Skin epidermis (tissue), 12 donors: ENCODE measurements around the gene TEKT1.
"Not testable (repeated sequence)": the region's sequence is repeated elsewhere in the genome, so short reads cannot be mapped to it uniquely, and the experiment has no call there.

Source experiments
- H3K27ac ChIP-seq, 21 experiments: fragments of 200-600 bp; sonication (generic) in 11 of 21; one replicate each; pipeline ENCODE4 v1.5.0; 2020; ENCODE audit warnings: mild to moderate bottlenecking in 3 of 21, inconsistent platforms in 2 of 21, moderate library complexity in 2 of 21
- H3K4me3 ChIP-seq, 7 experiments: fragments of 200-600 bp; sonication (generic) in 2 of 7; one replicate each; pipeline ENCODE4 v1.5.0; 2020; ENCODE audit warnings: inconsistent platforms in 2 of 7, mild to moderate bottlenecking in 2 of 7, moderate library complexity in 1 of 7

TEKT1 gene

DNA sequence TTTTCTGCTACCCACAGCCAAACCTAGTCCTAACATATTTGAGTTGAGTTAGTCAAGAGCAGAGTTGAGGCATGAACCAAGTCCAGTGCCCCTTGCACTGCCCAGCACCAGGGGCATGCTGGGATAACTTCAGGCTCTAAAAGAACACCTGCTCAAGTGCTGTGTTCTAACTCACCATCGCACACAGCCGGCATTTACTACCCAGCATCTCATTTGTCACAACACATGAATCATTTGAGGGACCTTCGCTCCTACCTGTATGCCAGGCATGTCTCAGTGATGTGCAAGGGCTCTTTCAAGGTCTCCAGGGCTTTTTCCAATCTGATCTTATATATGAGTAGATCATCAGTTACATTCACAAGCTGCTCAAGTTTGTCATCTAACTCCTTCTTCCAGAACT is 12.6 kb downstream of the TEKT1 start:
- no peak overlapping the region for H3K4me3 ChIP-seq
- no peak overlapping the region for H3K27ac ChIP-seq

DNA sequence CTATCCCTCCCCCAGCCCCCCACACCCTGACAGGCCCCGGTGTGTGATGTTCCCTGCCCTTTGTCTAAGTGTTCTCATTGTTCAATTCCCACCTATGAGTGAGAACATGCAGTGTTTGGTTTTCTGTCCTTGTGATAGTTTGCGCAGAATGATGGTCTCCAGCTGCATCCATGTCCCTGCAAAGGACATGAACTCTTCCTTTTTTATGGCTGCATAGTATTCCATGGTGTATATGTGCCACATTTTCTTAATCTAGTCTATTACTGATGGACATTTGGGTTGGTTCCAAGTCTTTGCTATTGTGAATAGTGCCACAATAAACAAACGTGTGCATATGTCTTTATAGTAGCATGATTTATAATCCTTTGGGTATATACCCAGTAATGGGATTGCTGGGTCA is 15.2 kb downstream of the TEKT1 start:
- H3K4me3 ChIP-seq = not testable (repeated sequence)

DNA sequence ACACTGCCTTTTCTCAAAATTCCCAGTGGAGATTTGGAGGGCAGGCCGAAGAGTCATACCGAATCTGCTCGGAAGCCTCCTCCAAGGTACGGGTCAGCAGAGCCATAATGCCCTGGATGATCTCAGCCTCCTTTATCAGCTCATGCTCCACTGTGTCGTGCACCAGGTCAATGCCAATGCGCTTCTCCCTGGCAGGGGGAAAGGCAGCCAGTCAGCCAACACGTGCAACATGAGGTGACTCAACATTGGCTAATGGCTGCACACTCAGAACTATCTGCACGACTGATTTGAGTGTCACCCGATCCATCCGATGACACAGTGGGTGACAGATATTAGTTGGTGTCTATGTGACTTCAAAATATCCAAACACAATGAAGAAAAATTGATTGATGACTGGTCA is 15.8 kb downstream of the TEKT1 start:
- Histone ChIP-seq H3K27ac (no peak overlapping the region), H3K4me3 (no peak overlapping the region)

More for the DNA sequence above, 15.2 kb downstream of the TEKT1 start:
- not testable (repeated sequence) for H3K27ac ChIP-seq

DNA sequence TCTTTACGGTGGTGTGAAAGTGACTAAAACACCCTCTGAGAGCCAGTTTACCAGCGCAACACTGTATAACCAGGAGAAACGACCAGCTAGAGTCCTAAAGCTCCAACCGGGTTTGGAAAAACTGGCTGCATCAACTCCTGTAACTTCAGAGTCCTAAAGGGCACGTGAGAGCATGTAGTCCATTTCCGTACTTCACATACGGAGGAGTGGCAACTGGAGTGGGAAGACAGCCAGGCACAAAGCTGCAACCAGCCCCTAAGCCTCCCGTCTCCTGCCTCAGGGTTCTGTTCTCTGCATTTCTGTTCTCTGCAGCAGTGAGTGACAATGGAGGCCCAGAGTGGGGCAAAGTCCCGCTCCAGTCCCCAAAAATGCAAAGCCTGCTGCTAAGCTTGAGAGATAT is 19.2 kb downstream of the TEKT1 start:
- no peak overlapping the region for H3K27ac ChIP-seq
- no peak overlapping the region for H3K4me3 ChIP-seq

DNA sequence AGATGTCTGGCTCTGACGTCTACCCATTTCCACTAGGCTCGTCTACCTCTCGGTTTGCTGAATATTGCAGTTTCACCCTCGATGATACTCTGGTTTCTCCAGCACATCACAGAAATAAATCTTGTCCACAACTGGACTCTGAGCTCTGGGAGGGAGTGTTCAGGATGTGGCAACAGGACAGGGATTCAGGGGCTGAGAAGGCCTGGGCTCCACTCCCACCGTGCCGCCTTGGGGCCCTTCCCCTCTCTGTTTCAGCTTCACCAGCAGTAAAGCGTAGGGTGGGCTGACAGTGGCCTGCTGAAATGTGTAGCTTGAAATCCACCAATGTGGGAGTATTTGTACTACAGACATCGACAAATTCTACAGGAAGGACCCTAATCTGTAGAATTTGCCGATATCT is 20.0 kb downstream of the TEKT1 start:
- no peak overlapping the region for H3K4me3 ChIP-seq
- no peak overlapping the region for H3K27ac ChIP-seq

DNA sequence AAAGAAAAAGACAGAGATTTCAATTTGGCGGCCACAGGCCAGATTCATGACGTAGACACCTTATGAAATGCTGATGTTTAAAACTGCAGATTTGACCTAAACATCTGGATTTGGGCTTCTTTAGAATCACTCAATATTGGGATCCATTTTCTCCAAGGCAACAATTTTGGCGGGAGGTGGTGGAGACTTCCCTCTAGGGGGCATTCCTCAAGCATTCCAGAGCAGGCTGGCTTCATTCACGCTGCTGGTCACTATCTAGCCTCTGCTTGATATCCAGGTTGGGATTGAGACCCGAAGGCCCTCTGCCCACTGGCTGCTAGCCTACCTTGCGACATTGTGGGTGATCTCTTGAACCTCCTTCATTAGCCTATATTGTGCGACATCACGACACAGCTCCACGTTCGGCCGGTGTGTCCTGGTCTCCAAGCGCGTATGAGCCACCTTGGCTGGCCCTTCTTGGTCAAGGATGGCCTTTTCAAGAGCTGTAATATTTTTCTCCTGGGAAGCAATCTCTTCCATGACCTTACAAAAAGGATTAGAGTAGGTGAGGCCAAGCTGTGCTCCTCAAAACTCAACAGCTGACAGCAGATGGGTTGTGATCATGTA is 31.0 kb downstream of the TEKT1 start:
- no peak overlapping the region for H3K27ac ChIP-seq

DNA sequence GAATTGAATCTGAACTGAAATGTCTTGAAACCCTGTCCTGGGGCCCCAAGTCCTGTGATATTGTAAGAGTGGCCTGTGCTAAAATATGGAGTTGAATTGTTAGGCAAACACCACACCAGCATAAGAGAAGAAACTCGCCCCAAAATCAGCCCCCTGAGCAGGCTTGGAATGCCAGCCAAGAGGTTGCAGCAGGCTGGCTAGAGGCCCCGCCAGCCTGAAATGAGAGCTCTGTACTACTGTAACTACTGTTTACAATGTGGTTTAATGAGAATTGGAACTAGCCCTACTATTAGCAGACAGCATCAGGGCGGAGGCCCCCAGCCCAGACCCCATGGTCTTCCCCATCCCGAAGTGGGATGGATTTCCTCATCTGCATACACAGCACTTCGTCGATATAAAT is 31.8 kb downstream of the TEKT1 start:
- Histone ChIP-seq H3K4me3 (no peak overlapping the region), H3K27ac (no peak overlapping the region)

More for the DNA sequence above, 31.0 kb downstream of the TEKT1 start:
- H3K4me3 ChIP-seq = no peak overlapping the region

DNA sequence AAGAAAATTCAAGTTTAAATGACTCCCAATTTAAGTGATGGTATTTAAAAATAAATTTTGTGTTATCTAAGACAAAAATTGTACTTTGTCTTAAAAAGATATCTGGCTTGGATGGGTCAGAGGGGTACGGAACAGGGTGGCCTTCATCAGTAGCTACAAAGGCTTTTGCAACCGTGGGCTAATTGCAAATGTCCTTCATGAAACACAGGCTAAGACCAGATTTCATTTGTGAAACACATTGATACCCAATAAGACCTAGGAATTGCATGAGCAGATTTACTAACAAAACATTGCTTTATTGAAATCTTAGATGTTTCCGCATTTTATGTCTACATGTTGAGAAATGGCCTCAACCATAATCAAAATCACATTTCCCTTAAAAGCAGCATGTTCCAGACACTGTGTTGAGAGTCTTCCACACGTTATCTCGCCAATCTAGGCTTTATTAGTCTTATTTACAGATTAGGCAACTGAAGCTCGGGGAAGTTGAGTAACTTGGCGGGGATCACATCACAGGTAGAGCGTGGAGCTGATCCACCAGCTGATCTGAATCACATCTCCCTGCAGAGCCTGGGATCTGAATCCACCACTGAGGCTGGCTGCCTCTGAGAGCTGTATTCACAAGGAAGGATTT is 33.7 kb downstream of the TEKT1 start:
- Histone ChIP-seq H3K4me3 (no peak overlapping the region), H3K27ac (peak overlapping the region in 1 of 21 experiments; percentile 26)

DNA sequence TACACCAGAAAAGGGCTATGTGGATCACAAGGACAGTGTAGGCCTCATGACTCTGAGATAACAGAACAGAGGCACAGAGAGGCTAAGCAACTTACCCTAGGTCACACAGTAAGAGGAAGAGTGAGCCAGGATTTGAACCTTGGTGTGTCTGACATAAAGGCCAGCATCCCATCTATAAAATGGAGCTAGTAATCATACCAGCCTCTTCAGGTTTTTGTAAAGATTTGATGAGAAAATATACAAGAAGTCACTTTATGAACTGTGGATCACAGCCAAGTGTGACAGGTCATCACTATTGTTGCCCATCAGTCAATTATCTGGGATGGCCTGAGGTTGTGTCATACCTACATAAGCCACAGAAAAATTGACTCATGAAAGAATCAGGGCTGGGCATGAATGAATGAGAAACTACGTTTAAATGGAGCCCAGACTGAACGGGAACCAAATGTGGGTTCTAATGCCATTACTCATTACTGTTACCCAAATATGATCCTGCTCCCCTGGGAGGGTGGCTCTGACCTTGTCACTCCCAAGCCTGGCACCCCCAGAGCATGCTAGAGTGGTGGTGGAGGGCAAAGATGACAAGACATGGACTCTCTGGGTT is 34.5 kb downstream of the TEKT1 start:
- H3K4me3 ChIP-seq = no peak overlapping the region
- peak overlapping the region in 1 of 21 experiments; percentile 26 for H3K27ac ChIP-seq

DNA sequence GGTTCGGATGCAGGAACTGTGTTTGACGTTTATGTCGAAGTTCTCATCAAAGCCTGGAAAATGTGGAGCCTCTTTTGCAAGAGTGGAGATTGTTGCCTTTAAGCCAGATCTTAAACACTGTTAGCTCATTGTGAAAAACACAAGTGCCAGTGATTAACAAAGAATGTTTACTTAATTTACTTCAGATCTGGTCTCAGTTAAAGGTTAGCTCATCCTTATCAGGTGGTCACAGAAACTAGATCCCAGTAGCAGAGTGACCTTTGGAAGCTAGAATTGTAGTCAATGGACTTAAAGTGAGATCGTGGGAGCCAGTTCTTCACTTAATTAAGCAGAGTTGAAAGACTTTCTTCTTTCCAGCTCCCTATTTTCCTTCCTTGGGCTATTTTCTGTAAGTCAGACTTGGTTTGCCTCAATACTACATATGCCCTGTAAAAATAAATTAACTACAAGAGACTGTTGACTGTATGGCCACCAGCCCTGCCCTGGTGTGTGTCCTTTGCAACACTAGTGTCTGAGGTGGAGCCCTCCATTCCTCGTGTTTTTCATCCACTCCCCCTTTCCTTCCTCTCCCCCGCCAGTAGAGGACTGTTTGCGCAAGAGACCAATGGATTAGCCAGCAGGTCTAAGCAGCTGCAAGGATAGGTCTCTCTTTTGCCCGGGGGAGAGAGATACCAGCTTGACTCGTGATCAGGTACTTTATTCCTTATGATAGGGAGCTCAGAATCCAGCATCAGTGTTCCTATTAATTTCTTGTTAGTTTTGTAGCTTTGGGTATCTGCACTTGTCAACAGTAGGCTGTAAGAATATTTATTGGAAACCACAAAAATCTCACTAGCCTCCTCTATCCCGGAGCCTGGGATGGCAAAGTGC is 35.3 kb downstream of the TEKT1 start:
- Histone ChIP-seq H3K27ac (no peak overlapping the region), H3K4me3 (no peak overlapping the region)

DNA sequence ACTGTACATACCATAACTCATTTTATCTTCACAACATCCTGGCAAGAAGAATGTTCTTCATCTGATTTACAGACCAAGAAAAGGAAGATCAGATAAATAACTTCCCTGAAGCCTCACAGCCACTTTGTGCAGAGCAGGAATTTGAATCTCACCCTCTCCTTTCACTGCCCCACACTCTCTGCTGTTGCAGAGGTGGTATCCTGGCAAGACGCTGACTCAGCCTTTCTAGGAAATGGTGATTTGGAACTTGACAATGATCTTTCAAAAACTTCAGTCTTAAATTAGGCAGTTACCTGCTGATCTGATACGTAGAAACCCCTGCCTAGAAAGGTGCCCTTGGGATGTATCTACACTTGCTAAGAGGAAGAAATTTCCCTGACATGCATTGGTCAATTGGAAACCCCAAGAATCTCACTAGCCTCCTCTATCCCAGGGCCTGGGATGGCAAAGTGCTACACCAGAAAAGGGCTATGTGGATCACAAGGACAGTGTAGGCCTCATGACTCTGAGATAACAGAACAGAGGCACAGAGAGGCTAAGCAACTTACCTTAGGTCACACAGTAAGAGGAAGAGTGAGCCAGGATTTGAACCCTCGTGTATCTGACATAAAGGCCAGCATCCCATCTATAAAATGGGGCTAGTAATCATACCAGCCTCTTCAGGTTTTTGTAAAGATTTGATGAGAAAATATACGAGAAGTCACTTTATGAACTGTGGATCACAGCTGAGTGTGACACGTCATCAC is 37.6 kb downstream of the TEKT1 start:
- Histone ChIP-seq H3K4me3 (no peak overlapping the region), H3K27ac (no peak overlapping the region)

DNA sequence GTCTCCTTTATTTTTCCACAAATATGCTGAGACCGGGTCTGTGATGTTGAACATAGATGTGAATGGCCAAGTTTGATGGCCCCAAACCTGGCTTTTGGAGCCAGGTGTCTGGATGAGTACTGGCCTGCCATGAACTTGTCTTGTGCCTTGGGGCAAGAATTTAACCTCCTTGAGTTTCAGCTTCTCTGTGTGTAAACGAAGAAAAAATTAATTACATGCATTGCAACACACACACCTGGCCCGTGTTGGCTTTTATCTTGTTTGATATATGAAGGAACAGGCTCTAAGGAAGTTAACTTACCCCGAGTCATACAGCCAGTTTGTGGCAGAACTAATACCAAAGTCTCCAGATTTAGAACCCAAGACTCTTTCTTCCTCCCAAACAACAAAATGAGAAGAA is 42.4 kb downstream of the TEKT1 start:
- no peak overlapping the region for H3K4me3 ChIP-seq
- no peak overlapping the region for H3K27ac ChIP-seq

DNA sequence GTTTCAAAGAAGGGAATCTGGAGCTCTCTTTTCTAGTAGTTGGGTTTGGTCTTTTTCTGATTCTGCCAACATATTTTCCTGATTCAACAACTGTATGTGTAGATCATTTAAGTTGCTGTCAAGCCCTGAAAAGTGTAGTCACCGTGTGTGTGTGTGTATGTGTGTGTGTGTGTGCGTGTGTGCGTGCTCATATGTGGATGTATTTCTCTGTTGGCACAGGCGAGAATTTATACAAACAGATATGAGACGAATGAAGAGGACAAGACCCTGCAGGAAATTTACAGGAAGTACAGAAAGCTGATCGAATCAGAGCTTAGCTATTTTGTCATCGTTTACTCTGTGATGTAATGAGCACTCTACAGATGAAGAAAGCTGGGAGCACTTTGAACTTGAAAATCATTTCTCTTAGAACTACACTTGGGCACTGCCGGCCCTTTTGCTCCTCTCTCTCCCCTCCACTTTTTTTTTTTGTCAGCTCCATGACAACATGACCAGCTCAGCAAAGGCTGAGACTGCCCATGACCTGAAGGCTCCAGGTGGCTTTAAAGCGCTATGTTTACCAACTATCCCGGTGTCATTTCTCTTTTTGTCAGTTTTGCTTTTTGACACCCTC is 44.3 kb downstream of the TEKT1 start:
- Histone ChIP-seq H3K27ac (peak overlapping the region in 5 of 21 experiments; percentile 31 to 51 (median 33)), H3K4me3 (peak overlapping the region in 1 of 7 experiments; percentile 1)

DNA sequence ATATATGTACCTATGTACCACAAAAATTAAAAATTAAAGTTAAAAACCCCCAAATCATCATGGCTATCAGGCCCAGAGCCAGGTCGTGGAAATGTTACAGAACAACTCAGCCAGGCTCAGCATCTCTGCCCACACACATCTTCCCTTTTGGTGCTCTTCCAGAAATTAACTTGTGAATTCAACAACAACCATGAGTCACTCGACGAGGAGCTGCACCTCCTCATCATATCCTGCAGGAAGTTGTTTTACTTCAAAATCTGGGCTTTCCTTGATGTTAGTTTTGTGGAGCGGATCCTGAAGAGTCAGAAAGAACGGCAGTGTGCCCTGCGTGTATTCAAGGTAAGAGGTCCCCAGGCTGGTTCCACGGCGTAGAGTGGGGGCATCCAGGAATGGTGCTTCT is 44.9 kb downstream of the TEKT1 start:
- Histone ChIP-seq H3K4me3 (peak overlapping the region in 1 of 7 experiments; percentile 1), H3K27ac (peak overlapping the region in 5 of 21 experiments; percentile 31 to 51 (median 33))

DNA sequence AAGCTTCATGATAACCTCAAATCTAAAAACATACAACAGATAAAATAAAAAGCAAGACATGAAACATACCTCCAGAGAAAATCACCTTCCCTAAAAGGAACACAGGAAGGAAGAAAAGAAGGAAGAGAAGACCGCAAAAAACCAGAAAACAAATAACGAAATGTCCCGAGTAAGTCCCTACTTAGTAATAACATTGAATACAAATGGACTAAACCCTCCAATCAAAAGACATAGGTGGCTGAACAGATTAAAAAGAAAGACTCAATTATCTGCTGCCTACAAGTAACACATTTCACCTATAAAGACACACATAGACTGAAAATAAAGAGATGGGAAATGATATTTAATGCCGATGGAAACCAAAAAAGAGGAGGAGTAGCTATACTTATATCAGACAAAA is 49.3 kb downstream of the TEKT1 start:
- no peak overlapping the region for H3K4me3 ChIP-seq
- H3K27ac ChIP-seq = no peak overlapping the region

DNA sequence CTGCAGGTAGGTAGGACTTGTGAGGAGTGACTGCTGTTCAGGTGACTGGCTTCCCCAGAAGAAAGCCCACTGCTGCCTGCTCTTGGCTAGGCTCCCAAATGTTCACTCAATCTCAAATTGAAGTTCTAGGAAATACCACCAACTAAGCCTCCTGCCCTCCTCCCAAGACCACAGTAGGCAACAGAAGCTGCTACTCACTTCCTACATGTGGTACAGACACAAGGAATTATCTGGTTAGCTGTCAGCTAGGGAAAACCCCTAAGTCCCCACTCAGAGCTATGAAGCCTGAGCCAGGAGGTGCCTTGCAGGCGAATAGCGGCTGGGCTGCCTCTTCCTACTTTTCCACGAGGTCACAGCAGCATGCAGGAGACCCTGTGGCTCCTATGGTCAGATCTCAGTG is 50.6 kb downstream of the TEKT1 start:
- no peak overlapping the region for H3K27ac ChIP-seq
- H3K4me3 ChIP-seq = no peak overlapping the region

DNA sequence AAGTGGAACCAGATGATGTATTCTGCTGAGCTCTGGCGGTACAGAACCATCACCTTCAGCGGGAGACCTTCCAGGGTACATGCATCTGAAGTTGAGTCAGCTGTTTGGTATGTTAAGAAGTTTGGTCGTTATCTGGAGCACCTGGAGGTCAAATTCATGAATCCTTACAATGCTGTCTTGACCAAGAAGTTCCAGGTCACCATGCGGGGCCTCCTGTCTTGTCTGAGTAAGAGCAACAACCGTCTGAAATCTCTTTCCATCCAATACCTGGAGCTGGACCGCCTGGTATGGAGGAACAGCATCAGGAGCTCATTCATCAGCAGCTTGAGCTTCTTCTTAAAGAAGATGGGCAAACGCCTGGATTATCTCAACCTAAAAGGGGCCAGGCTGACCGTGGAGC is 51.5 kb downstream of the TEKT1 start:
- no peak overlapping the region for H3K4me3 ChIP-seq
- no peak overlapping the region for H3K27ac ChIP-seq

DNA sequence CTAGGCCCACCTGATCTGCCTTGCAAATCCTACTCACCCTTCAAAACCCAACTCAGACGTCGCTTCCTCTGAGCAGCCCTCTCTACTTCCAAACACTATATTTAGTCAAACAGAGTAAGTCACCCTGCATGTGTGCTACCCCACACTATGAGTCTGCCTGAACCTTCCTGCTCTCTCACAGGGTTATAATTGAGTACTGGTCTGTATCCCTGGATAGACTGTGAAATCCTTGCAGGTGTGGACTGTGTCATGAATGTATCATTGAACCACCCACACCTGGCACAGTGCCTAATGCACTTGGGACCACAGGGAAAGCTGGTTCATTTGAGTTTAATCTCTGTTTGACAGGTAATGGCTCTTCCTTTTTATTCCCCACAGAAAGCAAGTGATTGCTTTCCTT is 52.1 kb downstream of the TEKT1 start:
- Histone ChIP-seq H3K4me3 (no peak overlapping the region), H3K27ac (no peak overlapping the region)

DNA sequence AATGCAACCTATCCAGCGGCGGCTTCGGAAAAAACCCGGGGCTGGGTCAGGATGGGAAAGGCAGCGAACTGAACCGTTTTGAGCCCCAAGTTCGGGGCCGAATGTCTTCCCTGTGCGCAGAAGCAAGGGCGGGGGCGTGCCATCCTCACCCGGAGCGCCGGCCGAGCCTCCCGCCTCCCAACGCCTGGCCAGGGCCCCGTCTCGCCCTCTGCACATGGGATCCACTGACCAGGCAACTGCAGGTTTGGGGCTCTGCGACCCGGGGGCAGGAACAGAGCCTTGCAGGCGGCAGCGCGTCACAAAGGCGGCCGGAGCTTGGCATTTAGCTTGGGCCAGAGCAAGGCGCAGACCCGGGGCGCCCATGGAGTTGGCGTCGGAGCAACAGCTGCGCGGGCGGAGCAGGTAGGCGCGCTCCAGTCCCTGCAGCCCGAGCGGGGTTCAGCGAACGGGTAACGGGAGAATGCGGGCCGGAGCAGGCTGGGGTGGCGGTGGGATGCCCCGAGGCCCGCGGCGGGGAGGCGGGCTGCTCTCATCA is 55.6 kb downstream of the TEKT1 start, which contains the start of gene FBXO39:
Gene FBXO39, plus strand, starts transcription at position 345 of the 535 bp plus-strand sequence. CDS start 3,654 bp downstream, outside the sequence.
- Histone ChIP-seq H3K4me3 (no peak within 1 kb of the TSS), H3K27ac (no peak within 1 kb of the TSS)
